GM21786 (cell line): Measurements from ENCODE around the gene BMPER.
"Not testable (repeated sequence)": the region's sequence is repeated elsewhere in the genome, so short reads cannot be mapped to it uniquely, and the experiment has no call there.

Experiments used
- ATAC-seq: cut with Tn5 transposase; IDR thresholded peaks from one replicate; pipeline ENCODE4 v1.9.1; 2021; ENCODE audit not compliant: unreplicated experiment

BMPER gene

GRCh38 chr7:34165466-34165865 is 260.1 kb downstream of the BMPER start:
- no peak for ATAC-seq

DNA sequence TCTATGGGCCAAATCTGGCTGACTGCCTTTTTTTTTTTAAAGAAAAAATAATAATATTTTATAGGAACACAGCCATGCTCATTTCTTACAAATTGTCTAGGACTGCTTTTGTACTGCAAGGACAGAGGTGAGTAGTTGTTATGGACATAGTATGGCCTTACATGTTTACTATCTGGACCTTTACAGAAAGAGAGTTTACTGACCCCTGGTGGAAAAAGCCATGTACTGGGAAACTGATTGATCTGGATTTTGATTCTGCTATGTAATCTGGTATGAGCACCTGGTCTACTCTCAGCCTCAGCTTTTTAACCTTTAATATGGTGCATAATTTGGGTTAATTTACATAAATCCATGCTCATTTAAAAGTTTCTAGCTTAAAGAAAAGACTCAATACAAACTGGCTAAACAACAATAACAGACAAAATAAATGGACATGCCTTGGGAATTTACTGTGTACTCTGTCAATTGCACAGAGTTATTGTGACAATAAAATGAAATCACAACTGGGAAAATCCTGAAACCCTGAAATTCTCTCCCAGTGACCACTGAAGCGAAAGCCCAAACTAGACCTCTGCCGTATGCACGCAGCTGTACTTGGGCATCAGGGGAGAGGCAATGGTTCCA is 260.7 kb downstream of the BMPER start:
- ATAC-seq: no peak

- no peak for ATAC-seq
Observed at GRCh38 chr7:34168013-34168412, 262.7 kb downstream of the BMPER start.

DNA sequence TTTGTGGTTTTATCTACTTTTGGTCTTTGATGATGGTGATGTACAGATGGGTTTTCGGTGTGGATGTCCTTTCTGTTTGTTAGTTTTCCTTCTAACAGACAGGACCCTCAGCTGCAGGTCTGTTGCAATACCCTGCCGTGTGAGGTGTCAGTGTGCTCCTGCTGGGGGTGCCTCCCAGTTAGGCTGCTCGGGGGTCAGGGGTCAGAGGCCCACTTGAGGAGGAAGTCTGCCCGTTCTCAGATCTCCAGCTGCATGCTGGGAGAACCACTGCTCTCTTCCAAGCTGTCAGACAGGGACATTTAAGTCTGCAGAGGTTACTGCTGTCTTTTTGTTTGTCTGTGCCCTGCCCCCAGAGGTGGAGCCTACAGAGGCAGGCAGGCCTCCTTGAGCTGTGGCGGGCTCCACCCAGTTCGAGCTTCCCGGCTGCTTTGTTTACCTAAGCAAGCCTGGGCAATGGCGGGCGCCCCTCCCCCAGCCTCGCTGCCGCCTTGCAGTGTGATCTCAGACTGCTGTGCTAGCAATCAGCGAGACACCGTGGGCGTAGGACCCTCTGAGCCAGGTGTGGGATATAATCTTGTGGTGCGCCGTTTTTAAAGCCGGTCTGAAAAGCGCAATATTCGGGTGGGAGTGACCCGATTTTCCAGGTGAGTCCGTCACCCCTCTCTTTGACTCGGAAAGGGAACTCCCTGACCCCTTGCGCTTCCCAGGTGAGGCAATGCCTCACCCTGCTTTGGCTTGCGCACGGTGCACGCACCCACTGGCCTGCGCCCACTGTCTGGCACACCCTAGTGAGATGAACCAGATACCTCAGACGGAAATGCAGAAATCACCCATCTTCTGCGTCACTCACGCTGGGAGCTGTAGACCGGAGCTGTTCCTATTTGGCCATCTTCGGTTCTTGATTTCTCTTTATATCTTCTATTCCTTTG is 269.6 kb downstream of the BMPER start:
- not testable (repeated sequence) for ATAC-seq

DNA sequence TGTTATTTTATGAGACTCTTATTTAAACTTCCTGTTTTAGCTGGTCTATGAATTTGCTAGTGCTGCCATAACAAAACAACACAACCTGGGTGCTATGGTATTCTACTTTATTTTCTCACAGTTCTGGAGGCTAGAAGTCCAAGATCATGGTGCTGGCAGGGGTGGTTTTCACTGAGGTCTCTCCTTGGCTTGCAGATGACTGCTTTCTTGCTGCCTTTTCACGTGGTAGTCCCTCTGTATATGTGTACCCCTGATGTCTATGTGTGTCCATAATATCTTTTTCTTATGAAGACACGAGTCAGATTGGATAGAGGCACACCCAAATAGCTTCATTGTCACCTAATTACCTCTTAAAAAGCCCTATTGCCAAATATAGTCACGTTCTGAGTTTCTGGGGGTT is 270.5 kb downstream of the BMPER start:
- no peak for ATAC-seq

DNA sequence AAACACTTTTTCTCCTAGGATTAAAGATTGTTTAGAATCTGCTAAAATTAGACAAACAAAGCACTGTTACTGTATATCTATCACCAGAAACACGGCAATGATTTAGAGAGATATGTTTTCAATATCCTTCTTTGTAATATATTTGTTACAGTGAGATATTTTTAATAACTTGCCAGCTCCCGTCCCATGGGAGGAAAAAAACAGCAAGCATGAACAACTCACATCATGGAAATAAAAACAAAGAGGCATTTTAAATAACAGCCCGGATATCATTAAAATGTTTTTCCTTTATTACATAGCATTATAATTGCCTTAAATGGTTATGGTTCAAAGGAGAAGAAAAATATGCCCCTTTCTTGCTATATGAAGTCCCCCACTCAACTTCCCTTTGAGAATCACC is 272.1 kb downstream of the BMPER start:
- ATAC-seq: no peak

GRCh38 chr7:34181271-34181958 is 276.1 kb downstream of the BMPER start:
- ATAC-seq: no peak

DNA sequence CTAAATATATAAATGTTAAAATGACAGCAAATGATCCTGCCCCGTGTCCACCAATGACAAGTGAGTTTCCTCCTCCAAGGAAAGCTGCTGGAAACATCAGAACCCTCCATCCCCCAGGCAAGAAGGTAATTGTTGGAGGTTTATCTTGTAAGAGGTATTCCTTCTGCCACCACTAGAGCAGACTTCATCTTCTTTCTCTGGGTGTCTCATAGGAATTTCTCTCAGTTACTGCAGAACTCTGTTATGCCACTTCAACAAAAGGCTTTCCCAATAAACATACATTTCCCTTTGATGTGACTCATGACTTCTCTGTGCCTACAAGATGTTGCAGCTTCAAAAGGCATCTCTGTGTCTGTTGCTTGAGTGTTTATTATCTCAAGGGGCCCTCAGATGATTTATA is 279.1 kb downstream of the BMPER start:
- no peak for ATAC-seq

GRCh38 chr7:34187798-34188307 is 282.5 kb downstream of the BMPER start:
- no peak for ATAC-seq

DNA sequence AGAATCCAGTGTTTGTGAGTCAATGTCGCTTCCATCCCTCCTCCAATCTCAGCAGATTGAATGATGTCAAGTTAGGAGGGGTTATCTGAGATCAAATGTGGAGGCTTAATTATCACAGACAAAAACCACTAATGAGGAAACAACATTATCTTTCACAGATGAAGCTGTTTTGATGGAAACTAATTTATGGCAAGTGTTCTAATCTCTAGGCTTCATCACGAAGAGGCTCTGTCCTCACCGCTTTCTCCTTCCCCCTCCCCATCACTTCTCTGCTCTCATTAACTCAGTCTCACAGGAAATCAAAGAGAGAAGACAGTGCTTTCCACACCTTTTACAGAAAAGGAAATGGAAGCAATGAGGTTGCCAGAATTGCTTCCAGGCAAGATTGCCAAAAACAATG is 283.7 kb downstream of the BMPER start:
- ATAC-seq: no peak

DNA sequence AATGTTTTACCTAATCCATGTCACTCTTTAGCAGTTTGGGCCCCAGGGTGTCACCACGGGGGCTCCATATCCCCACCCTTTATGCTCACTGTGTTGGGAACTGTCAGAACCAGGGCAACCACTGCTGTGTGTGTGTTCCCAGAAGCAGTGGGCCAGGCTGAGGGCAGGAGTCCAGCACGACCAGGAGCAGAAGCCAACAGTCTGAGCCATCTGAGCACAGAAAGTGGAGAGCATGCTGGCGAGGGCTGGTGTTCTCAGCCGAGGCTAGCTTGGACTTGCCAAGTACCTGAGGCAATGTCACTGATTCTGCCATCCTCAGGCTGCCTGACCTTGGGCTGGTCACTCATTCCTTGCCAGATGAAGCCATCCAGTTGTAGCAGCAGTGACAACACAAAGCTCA is 285.0 kb downstream of the BMPER start:
- ATAC-seq: no peak

- no peak for ATAC-seq
Observed at GRCh38 chr7:34191162-34191561, 285.8 kb downstream of the BMPER start.

DNA sequence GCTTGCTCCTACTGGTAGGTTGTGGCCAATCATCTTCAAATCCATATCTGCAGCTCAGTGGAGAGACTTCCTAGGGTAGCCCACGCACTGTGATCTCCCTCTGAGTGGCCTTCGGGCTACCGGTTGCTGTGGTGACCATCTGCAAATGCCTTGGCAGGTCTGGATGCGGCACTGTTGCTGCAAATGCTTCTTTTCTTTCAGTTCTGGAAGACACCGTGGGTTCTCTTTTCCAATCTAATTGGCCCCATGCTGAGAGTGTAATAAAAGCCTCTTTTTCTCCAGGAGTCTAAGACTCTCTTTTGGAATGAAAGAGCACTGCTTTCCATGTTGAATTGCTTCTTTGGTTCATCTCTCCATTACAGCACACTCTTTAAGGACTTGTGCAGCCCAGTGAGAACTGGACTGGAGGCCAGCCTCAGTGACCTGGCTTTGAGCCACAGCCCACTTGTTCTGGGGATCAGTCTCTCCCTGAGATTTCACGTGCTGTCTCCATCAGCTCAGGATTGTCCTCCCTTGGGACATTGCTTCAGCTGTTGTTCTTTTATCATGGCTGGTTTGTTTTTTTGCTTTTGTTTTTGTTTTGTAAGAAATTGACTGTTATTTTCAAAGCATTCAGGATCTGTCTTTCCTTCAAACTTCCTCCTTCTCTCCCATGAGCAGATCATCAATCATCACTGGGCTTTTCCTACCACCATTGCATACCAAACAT is 286.6 kb downstream of the BMPER start:
- no peak for ATAC-seq

- ATAC-seq: no peak
Observed at GRCh38 chr7:34192906-34193305, 287.6 kb downstream of the BMPER start.

DNA sequence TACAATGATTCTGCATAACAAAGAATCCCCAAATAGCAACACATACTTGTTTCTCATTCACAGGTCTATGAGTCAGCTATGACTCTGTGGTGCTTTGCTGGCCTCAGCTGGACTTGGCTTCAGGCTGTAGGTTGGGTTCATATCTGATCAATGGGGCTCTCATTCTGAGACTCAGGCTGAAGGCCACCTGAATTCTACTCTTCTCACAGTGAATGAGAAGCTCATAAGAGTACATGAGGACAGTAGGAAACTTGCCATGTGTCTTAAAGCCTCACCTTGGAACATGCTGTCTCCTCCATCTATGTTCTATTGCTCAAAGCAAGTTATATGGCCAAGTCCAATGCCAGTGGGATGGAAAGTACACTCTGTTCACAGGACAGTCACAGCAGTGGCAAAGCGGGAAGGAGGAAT is 292.9 kb downstream of the BMPER start:
- ATAC-seq: no peak
